Amygdala (tissue), 56 donors: ENCODE results near the gene RBFOX1.

Experiments
- DNase-seq, 56 donors: peaks; one replicate each; lab custom pipeline; 2025; lab: John Stamatoyannopoulos, UW

The RBFOX1 gene

DNA sequence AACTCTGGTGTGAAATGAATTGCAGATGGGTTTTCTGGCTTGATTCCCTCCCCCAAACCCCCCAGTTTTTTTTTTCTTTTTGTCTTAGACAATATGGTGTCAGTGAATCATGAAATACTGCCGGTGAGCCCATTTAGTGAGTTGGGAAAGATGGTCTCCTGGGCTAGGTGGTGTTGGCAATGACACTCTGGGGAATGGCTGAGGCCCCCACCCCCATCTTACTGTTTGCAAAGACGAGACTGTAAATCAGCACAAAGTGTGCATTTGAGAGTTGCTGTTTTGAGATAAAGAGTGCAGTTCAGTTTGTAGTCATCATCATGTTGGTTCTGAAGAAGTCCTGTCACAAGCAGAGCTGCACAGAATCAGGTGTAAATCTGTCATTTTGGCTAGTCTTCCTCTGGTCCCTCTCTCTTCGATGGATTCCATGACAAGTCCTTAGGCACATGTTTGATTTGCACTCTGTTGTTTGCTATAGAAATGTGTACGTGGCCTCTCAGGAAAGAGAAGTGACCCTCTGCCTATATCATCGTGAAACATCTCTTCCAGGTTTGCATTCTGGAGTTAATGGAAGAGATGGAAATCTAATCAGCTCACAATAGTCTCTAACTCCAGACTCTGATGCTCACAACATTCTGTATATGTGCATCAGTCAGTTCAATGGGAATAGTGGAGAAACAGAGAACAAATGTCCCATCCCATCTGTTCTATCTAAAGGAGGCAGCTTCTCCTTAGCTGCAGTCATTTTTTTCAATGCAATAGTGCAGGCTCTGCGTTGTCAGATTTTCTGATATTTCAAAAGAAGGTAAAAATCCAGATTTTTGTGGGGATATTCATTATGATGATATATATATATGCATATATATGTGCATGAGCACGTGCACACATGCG is 34.6 kb downstream of the RBFOX1 start:
- DNase-seq, result no peak

DNA sequence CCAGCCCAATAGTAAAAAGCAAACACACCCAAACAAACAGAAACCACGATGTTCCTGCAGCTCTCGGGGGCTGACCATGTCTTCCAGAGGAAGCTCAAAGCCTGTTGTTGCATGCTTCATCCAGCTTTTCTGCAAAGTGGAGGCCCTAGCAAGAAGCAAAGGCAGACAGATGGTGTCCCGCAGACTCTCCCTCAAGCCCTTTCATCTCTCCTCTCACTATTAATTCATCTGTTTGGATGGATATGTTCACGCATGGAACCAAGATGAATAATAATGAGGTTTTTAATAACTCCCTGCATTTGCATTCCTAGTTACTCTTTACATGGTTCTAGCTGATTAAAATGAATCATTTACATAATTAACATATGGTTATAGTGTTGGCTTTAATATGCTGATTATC is 36.6 kb downstream of the RBFOX1 start:
- DNase-seq, result no peak

DNA sequence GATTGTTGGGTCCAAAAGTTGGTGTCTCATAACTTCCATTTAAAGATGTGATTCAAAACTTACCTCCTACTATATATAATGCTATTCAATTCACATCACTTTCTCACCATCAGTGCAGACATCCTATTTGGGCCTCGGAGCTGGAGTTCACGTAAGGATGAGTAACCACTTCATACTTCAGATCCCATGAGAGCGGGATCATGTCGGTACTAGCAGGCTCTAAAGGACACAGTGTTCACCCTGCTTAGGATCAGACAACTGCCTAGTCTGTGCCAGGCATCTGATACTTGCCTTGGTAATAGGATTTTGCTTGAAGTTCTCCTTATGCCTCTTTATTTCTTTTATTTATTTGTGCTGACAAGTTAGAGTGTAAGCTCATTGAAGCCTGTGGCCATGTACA is 39.5 kb downstream of the RBFOX1 start:
- DNase-seq, result no peak

DNA sequence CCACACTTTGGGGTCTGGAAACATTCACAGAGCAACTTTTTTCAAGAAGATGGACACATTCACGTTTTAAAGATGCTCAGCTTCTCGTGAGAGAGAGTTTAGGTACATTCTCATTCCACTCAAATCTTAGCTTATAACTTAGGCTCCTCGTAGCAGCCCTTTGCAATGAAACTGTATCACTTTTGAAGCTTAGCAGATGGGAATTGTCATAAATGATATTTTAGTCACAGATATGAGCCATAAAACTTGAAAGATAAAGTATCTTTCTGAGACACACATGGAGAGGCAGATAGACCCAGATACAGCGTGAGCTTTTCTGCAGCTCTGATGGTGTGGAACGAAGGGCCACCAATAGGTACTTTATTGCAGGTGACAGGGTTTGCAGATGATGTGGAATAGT is 41.1 kb downstream of the RBFOX1 start:
- DNase-seq, result no peak

DNA sequence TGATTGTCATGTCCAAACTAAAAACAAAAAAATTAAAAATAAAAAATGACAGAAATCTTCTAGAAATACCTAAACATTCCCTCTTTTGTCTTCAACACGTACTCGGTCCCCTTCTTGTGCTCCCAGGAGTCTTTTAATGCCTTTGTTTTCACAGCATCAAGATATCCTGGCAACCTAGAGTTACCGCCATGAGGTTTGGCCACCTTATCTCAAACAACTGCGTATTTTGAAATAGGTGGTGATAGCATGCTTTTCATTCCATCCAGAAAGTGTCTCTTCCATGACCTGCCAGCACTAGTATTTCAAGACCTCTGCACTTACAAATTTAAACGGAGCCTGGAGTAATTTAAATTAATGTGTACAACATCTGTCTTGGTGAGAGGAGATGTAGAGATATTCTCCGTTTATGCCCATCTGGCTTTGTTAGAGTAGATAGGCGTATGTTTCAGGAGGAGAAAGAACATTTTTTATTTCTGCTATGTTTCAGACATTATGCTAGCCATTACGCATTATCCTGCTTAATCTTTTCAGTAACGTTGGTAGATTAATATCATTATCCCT is 42.0 kb downstream of the RBFOX1 start:
- DNase-seq, result no peak

DNA sequence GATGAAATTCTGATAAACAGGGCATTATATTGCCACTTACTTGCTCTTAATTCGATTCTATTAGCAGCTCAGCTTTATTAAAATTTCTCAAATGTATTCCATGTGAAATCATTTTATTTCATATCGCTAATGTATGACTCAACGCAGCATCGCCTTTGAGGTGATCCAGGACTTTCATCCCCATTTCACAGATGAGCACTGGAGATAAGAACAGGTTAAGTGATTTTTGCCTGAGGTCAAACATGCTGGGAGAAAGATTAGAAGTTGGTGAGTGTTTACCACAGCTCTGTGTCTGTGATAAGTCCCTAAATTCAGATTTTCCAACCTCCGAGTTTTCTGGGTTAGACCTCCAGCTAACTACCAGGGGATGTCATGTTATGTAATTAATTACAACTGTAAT is 43.6 kb downstream of the RBFOX1 start:
- no peak for DNase-seq

DNA sequence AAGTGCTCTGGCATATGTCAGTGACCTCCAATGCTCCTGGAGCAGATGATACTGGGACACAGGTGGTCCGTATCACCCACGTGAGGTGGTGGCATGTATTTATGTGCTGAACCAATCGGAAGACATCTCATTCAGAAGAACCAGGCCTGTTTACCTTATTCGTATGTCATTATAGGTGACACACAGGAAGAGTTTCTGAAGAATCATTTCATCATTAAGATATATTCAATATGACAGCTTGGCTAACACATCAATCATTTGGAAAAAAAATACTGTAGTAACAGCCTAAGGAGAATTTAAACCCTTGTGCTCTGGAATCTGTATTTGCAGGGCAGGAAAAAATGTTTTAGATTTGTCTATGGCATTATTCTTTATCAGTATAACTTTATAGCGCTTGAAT is 44.6 kb downstream of the RBFOX1 start:
- DNase-seq, result no peak

DNA sequence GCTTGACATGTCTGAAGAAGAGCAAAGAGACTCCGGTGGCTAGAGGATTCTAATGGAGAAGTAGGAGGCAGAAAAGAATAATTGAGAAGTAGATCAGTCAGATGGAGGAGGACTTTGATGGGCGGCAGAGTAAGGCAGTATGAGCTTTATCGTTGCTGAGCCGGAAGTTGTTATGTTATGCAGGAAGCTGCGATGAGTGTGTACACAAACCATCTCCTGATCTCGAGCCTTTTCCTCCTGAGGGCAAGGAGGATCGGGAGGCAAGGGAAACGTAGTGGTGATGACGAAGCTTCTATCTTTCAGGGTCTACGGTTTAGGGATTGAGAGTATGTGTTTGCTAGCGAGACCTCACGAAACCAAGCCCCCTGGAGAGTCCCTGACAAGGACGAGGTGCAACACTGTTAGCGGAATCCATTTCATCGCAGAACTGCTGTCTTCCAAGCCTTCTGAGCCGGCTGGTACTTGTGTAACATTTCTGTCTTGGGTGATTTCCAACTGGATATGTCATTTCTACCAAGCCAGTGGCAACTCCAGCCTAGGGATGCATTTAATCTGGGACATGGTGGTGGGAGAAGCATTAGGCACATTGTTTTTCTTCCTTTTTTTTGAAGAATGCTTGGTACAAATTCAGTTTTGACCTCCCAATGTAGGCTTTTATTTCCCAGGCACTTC is 45.5 kb downstream of the RBFOX1 start:
- DNase-seq, result no peak

DNA sequence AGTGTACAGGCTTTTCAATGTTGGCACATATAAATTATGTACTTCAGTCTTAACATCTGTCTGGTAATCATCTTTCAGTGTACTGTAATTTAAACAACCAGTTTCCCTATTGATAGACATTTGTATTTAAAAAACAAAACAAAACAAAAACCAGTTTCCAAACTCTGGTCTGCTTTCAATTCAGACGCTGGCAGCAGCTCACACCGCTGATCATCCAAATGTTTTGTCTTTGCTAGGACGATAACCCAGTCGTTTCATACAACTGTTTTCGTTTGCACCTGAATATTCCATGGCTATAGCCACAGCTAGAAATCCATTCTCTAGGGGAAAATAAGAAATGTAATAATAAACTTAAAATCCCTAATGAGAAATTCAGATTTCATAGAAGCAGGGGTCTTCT is 47.8 kb downstream of the RBFOX1 start:
- no peak for DNase-seq

DNA sequence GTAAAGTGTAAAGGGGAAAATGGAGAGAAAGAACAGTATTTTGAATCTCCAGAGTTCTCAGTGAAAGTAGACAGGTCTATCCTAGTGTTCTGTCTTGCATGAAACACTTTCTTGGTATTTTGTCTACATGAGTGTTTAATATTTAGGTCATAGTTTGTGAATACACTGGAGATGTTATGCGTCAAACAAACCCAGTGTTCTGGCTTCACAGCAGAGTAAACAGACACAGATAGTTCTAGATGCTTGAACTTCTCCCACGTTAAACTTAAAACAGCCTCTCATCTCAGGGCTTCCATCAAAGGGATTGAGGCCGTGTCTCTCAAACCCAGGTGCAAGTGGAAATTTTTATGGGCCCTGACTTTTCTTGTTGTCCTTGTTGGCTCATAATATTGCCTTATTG is 48.3 kb downstream of the RBFOX1 start:
- DNase-seq, result no peak

DNA sequence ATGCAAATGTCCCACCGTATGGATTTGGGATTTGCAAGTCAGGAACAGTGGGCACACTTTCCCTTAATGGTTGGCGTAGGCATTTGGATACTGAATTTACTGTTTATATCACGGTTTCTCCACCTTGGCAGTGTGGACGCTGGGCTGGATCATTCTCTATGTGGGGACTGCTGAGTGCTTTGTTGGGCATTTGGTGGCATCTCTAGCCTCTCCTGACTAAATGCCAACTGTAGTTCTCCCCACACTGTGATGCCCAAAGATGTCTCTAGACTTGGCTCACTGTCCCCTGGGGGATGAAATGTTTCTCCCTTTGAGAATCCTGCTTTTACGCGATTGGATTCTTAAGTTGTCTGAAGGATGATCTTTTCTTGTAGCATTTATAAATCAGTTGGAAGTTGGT is 49.0 kb downstream of the RBFOX1 start:
- no peak for DNase-seq

DNA sequence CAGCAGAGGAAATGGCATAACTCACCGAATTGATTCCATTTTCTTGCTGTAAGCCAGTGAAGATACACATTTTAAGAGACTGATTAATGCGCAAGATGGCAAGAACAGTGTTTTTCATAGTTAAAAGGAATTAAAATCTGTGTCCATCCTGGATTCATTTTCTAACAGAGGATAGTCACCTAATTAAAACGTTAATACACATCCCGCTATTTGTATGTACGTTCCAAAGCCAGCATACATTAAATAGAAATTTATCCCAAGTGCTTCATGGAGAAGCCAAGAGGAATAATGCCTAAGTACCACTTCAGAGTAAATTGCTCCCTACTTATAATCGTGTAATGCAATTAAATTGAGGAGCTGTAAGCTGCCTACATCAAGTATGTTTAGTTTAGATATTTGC is 49.9 kb downstream of the RBFOX1 start:
- DNase-seq, result no peak

DNA sequence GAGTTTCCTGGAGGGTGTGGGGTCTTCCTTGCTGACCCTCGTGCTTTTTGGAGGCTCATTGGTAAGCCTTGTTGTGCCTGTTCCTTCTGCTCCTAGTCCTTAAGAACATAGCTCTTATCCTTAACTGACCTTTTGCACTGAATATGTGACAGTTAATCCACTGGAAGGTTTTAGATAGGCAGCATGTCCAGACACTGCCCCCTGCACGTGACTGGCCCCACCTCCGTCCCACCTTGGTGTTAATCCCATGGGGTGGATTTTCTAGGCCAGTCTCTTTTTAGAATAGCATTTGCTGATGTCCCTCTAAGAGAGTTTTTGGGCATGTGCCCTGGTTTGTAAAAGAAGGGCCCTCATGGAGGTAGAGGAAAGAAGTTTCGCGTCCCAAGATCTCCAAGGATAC is 58.3 kb downstream of the RBFOX1 start:
- no peak for DNase-seq

DNA sequence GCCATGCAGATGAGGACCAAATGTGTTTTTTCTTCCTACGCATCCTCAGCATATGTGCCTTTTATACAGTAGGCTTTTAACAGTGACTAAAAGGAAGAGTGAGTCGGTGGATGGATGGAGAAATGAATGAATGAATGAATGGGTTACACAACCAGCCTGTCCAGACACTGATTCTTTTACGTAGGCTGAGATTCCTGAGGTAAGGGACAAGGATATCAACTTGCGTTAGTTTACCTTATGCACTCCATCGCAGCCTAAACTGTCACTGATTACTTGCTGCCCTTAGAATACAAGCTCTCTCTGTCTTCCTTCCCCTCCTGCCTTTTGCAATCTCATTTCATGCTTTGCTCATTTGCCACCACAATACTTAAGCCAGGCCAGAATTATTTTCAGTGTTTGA is 59.0 kb downstream of the RBFOX1 start:
- no peak for DNase-seq

DNA sequence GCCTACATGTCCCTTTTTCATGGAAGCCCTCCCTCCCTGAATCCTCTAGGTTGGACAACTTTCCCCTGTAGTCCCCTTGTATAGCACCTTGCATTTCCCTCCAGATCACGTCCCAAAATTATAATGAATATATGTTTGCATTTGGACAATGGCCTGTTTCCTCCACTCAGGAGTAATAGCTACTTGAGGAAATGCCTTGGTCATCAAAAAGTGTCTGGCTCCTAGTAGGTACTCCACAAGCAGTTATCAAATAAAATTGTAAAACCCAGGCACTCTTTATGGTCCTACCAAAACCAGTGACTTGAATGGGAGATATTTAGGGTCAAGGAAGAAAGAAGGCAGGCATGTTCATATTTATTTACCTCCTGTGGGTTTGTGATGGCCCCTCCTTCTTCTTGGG is 59.6 kb downstream of the RBFOX1 start:
- no peak for DNase-seq

DNA sequence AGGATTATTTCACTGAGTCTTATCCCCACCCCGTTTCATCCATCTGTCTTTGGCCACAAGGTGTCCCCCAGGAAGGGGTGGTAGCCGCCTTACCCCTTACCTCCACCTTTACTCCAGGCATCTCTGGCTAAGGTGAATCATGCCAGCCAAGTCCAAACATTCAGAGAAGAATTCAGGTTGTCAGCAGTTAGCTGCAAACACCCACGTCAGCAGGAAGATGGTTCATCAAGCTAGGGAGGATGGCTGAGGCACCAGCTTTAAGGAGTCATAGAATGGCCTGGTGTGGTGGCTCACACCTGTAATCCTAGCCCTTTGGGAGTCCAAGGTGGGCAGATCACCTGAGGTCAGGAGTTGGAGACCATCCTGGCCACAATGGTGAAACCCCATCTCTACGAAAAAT is 61.0 kb downstream of the RBFOX1 start:
- no peak for DNase-seq

DNA sequence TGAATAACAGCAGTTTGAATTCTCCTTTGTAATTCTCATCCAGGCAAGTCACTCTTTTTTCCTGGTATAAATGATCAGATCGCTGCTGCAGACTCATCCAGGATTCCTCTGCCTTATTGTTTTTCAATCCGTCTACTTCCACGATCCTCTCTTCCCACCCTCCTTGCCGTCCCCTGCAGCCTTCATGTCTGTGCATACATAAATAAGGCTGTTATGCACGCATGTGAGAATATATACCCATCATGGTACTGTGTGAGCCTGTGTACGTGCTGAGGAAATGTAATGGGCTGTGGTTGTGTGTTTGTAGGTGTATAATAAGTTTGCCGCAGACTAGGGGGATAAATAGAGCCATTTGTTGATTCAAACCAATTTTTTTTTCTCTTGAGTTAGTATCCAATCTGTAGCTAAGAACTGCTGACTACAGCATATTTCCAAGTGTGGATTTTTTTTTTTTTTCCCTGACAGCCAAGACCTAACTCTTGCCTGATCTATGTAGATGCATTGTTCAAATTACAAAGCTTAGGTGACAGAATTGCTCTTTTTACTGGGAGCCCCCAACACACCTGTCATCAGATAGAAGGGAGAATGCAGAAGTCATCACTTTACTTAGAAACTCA is 62.2 kb downstream of the RBFOX1 start:
- no peak for DNase-seq

DNA sequence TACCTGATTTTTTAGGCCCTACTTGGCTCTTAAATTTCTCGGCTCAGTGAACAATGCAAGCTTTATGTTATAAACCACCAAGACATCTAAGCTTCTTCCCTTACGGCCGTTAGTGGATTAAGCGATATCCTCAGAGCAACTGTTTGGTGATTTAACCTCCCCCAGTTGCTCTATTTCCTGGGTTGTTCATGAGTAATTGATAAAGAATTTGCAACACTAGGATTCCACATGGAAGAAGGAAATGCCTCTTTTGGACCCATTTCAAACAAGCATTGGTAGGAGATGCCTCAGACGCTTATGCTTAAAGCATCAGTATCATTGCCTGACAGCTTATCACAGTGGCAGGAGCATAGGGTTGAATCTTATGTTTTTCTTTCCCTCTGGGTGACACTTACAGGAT is 65.3 kb downstream of the RBFOX1 start:
- no peak for DNase-seq

DNA sequence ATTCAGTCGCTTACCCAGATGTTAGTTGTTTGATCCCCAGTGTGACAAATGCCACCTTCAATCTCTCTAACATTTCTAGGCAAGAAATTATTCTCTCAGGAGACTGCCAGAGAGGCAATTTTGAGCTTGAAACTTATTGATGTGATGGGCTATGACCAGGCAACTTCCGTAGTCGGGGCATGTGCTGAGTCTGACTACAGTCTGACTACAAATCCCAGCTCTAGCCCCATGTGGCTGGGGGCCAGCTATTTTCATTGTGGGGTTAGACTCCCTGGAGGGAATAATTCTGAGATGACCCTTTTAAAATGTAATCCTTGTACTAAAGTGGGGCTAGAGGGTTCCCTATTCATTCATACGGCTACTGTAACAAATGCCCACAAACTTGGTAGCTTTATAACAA is 65.9 kb downstream of the RBFOX1 start:
- no peak for DNase-seq

DNA sequence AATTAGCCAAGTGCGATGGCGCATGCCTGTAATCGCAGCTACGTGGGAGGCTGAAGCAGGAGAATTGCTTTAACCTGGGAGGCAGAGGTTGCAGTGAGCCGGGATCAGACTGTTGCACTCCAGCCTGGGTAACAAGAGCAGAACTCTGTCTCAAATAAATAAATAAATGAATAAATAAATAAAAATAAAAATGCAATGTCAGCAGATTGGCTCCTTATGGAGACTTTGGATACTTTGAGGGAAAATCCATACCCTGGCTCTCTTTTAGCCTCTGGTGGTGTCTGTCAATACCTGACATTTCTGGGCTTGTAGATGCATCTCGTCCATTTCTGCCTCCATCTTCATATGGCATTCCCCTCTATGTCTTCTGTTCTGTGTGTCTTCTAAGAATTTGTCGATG is 66.7 kb downstream of the RBFOX1 start:
- DNase-seq, result no peak

DNA sequence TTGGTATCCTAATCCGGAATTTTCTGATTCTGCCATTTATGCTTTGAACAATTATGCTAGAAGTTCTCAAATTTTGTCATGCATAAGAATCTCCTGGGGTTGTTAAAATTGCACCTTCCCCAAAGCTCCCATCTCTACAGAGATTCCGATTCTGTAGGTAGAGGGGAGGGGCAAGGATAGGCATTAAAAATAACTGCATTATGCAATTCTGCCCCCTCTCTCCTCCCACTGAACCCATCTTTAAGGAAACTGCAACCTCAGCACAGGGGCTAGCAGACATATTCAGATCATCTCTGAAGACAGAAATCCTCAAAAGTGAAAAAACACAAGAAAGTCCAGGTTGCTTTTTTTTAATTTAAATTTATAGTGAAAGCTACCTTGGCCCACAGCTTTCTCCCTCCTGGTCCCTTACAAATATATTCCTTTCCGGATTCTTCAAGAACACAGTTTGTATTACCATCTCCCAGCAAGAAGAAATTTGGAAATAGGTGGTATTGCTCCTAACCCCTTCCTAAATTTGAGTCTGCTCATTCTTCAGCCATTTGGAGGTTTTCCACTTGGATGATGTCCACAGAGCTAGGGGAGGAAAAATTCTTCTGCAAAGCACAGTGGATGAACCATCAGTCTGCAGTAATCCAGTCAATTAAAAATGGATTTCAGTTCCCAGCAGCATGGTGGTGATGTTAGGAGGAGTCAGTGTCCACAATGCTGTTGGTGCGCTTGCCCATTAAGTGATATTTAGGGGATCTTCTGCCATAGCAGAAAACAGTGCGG is 67.7 kb downstream of the RBFOX1 start:
- DNase-seq, result no peak
